Measurements from ENCODE around the gene WNT3. TPM values are rescaled to one million over a fixed set of nuclear protein-coding genes. Genes with fewer than 3 reads are reported as not detected.

Gene WNT3
- total and polyA plus RNA-seq, 8 donors, result 0.24 to 0.72 (median 0.38) TPM

- Histone ChIP-seq H3K4me1 (no peaks in the 10 kb centered on the region), H3K27ac (no peak overlapping the region), H3K27me3 (no peaks in the 10 kb centered on the region), H3K4me3 (no peak overlapping the region), H3K36me3 (no peaks in the 10 kb centered on the region), H3K9me3 (no peaks in the 10 kb centered on the region)
- ATAC-seq (no peak), DNase-seq (no peak), FAIRE-seq (no peak)
- no peak for TF ChIP-seq CTCF (IDR thresholded peaks at IDR 0.05)
- intact Hi-C loops (cut with DNase I), result no loop called here
These were observed 78.5 kb downstream of the WNT3 start for GRCh38 chr17:46739982-46740381.

GRCh38 chr17:46738544-46738943 lies 79.9 kb downstream of the WNT3 start:
- Histone ChIP-seq H3K9me3 (no peaks in the 10 kb centered on the region), H3K27me3 (no peaks in the 10 kb centered on the region), H3K4me3 (no peak overlapping the region), H3K36me3 (no peaks in the 10 kb centered on the region), H3K4me1 (no peaks in the 10 kb centered on the region), H3K27ac (no peak overlapping the region)
- DNase-seq, result no peak
- intact Hi-C loops (cut with DNase I), result no loop called here
- TF ChIP-seq CTCF (IDR thresholded peaks at IDR 0.05), result no peak
- ATAC-seq, result no peak
- WGBS, 2 donors, result 95 to 100% methylated on average over 4 of the region's 4 CpGs
- no peak for FAIRE-seq

- WGBS, 2 donors, result 87 to 91% methylated on average over 4 of the region's 4 CpGs
- Histone ChIP-seq H3K27ac (no peak overlapping the region), H3K9me3 (no peaks in the 10 kb centered on the region), H3K4me1 (no peaks in the 10 kb centered on the region), H3K27me3 (no peaks in the 10 kb centered on the region), H3K4me3 (no peak overlapping the region), H3K36me3 (no peaks in the 10 kb centered on the region)
- no peak for TF ChIP-seq CTCF (IDR thresholded peaks at IDR 0.05)
- no peak for ATAC-seq
- no peak for DNase-seq
- intact Hi-C loops (cut with DNase I), result no loop called here
- FAIRE-seq, result no peak
These were observed 81.2 kb downstream of the WNT3 start for GRCh38 chr17:46737326-46737725.

- no peaks in the 10 kb centered on the region for H3K9me3 ChIP-seq
- no peak for TF ChIP-seq CTCF (IDR thresholded peaks at IDR 0.05)
- no peak overlapping the region for H3K4me3 ChIP-seq
- H3K36me3 ChIP-seq, result no peaks in the 10 kb centered on the region
- peak in 1 of 4 donors; percentile 31 for ATAC-seq
- no peak overlapping the region for H3K27ac ChIP-seq
- intact Hi-C loops (cut with DNase I), result no loop called here
- FAIRE-seq, result no peak
- H3K27me3 ChIP-seq, result no peaks in the 10 kb centered on the region
- DNase-seq, result no peak
- no peaks in the 10 kb centered on the region for H3K4me1 ChIP-seq
These were observed 82.4 kb downstream of the WNT3 start for GRCh38 chr17:46736100-46736499.

GRCh38 chr17:46733837-46734475 lies 84.5 kb downstream of the WNT3 start:
- Histone ChIP-seq H3K9me3 (no peaks in the 10 kb centered on the region), H3K4me1 (no peaks in the 10 kb centered on the region), H3K27me3 (no peaks in the 10 kb centered on the region), H3K27ac (no peak overlapping the region), H3K36me3 (no peaks in the 10 kb centered on the region), H3K4me3 (no peak overlapping the region)
- FAIRE-seq (no peak), DNase-seq (no peak), ATAC-seq (no peak)
- no peak for TF ChIP-seq CTCF (IDR thresholded peaks at IDR 0.05)
- intact Hi-C loops (cut with DNase I), result no loop called here
- WGBS, 2 donors, result 95 to 97% methylated on average over 1 of the region's 1 CpG
